Lung microvascular endothelial cell (primary cell): Measurements from ENCODE around the gene KNSTRN. TPM values are rescaled to one million over a fixed set of nuclear protein-coding genes. Genes with fewer than 3 reads are reported as not detected.

Experiments
- DNase-seq, 2 donors: peaks; one replicate each; pipeline versions ENCODE4 v3.0.0 to v3.0.0-alpha.2; 2010; ENCODE audit warnings: low read depth in 2 of 2
- total RNA-seq: library from RNA; depleted of rRNA; stranded (reverse); fragments of >200 nt; gene quantifications from 2 replicates; pipeline ENCODE4 v1.2.1, GENCODE V29; 2014

KNSTRN gene
- 10.9 and 21.1 TPM in 2 replicates for total RNA-seq

- DNase-seq = peak; percentile 92 to 94
Measured at GRCh38 chr15:40382580-40383456, at the start of gene KNSTRN. KNSTRN (plus strand) TSS chr15:40382721; CDS start chr15:40382836, 115 bp downstream.

- DNase-seq = peak; percentile 52 to 97
Measured at GRCh38 chr15:40333922-40334492, 48.5 kb upstream of the KNSTRN start.

GRCh38 chr15:40334541-40334940 is 48.0 kb upstream of the KNSTRN start:
- peak in 1 of 2 donors; percentile 38 for DNase-seq

- no peak for DNase-seq
Measured at GRCh38 chr15:40334941-40335795, 47.4 kb upstream of the KNSTRN start.

- DNase-seq = no peak
Measured at GRCh38 chr15:40335938-40336743, 46.4 kb upstream of the KNSTRN start.

GRCh38 chr15:40336744-40337122 is 45.8 kb upstream of the KNSTRN start:
- no peak for DNase-seq

GRCh38 chr15:40337597-40337996 is 44.9 kb upstream of the KNSTRN start:
- DNase-seq = no peak

- peak; percentile 85 to 86 for DNase-seq
Measured at GRCh38 chr15:40338041-40338657, 44.4 kb upstream of the KNSTRN start.

- DNase-seq = peak in 1 of 2 donors; percentile 68
Measured at GRCh38 chr15:40338921-40339620, 43.5 kb upstream of the KNSTRN start.

- DNase-seq = peak; percentile 33 to 38
Measured at GRCh38 chr15:40339621-40339945, 42.9 kb upstream of the KNSTRN start.

GRCh38 chr15:40340038-40340739 is 42.3 kb upstream of the KNSTRN start:
- DNase-seq = peak; percentile 70 to 87

GRCh38 chr15:40340740-40341400 is 41.7 kb upstream of the KNSTRN start, which contains the start of gene CCDC9B:
CCDC9B (minus strand) TSS chr15:40340939; CDS start chr15:40340819, 120 bp downstream.
- DNase-seq = peak; percentile 89 to 91

- DNase-seq = peak in 1 of 2 donors; percentile 41
Measured at GRCh38 chr15:40342416-40343320, 39.9 kb upstream of the KNSTRN start.

GRCh38 chr15:40343512-40343911 is 39.0 kb upstream of the KNSTRN start:
- DNase-seq = peak; percentile 91 to 98

GRCh38 chr15:40344217-40344616 is 38.3 kb upstream of the KNSTRN start:
- DNase-seq = peak in 1 of 2 donors; percentile 57

GRCh38 chr15:40344631-40345120 is 37.8 kb upstream of the KNSTRN start:
- DNase-seq = peak; percentile 64 to 66

- DNase-seq = no peak
Measured at GRCh38 chr15:40345225-40345866, 37.2 kb upstream of the KNSTRN start.
